Measurements from ENCODE around the gene DHRS9. TPM values are rescaled to one million over a fixed set of nuclear protein-coding genes. Genes with fewer than 3 reads are reported as not detected.

DHRS9 gene
- total and polyA plus RNA-seq, 2 experiments from 2014 or later, result not detected

- DNase-seq (ENCODE audit: low spot score) (no peak), ATAC-seq (no peak)
- no peak overlapping the region for H3K27ac Mint-ChIP-seq
- H3K27me3 Mint-ChIP-seq (ENCODE audit: insufficient read depth, low read depth, poor library complexity), result no peaks in the 10 kb centered on the region
- H3K36me3 ChIP-seq (ENCODE audit: insufficient read depth), result no peaks in the 10 kb centered on the region
- peaks cover 5% of the 10 kb centered on the region; the same call in 1 of the 2 replicates for H3K9me2 ChIP-seq (ENCODE audit: insufficient read depth)
- peaks cover 8% of the 10 kb centered on the region; the same call in 2 of the 3 replicates for H3K4me1 Mint-ChIP-seq
- no peaks in the 10 kb centered on the region for H3K27me3 ChIP-seq (ENCODE audit: insufficient read depth)
- H3K79me2 ChIP-seq (replicated peaks; ENCODE audit: insufficient read depth), result no peaks in the 10 kb centered on the region
- TF ChIP-seq CREB1 (CRISPR knock-in tag; IDR thresholded peaks at IDR 0.05; ENCODE audit: low read depth), result no peak
- TF ChIP-seq EZH2 (IDR thresholded peaks at IDR 0.05; ENCODE audit: low read depth, unreplicated experiment), result no peak
- TF ChIP-seq EZH2phosphoT487 (IDR thresholded peaks at IDR 0.05; ENCODE audit: unreplicated experiment), result no peak
- TF ChIP-seq REST (IDR thresholded peaks at IDR 0.05; ENCODE audit: unreplicated experiment), result no peak
- TF ChIP-seq CTCF (conservative IDR thresholded peaks at IDR 0.05; ENCODE audit: low read depth in 2 of 2), result no peak
- no peak for TF ChIP-seq ZNF462 (CRISPR knock-in tag; IDR thresholded peaks at IDR 0.05)
- TF ChIP-seq POLR2AphosphoS5 (IDR thresholded peaks at IDR 0.05; ENCODE audit: low read depth), result no peak
- no peak for TF ChIP-seq ETS1 (IDR thresholded peaks at IDR 0.05)
- TF ChIP-seq JUNB (IDR thresholded peaks at IDR 0.05; ENCODE audit: unreplicated experiment), result no peak
- no peak for TF ChIP-seq ZNF114 (CRISPR knock-in tag; IDR thresholded peaks at IDR 0.05)
- no peak overlapping the region for H3K27ac ChIP-seq (ENCODE audit: low read depth)
- no peaks in the 10 kb centered on the region for H3K36me3 Mint-ChIP-seq (ENCODE audit: low read depth)
- no peaks in the 10 kb centered on the region for H3K9me3 Mint-ChIP-seq
- H3K4me3 ChIP-seq, result no peak overlapping the region
- no peaks in the 10 kb centered on the region for H4K20me1 ChIP-seq (replicated peaks; ENCODE audit: insufficient read depth)
- no peaks in the 10 kb centered on the region for H3K4me1 ChIP-seq (ENCODE audit: insufficient read depth)
- H3F3A ChIP-seq (replicated peaks; ENCODE audit: low read depth), result no peaks in the 10 kb centered on the region
- no peak overlapping the region for H2AFZ ChIP-seq
- H3K4me2 ChIP-seq, result no peak overlapping the region
- no peak overlapping the region for H3K4me3 Mint-ChIP-seq
These were observed 24.2 kb downstream of the DHRS9 start for GRCh38 chr2:169093535-169093934.
